GM12878 (cell line): ENCODE measurements around the gene ANKRD24.
"Not testable (repeated sequence)": the region's sequence is repeated elsewhere in the genome, so short reads cannot be mapped to it uniquely, and the experiment has no call there.

Source experiments
- CREM ChIP-seq: IDR thresholded peaks from 2 replicates; pipeline ENCODE4 v1.6.1; 2014; ENCODE audit warnings: antibody characterized with exemption, low read depth
- E4F1 ChIP-seq: fragments of 450-650 bp; IDR thresholded peaks from 2 replicates; pipeline ENCODE4 v1.6.1; 2018; ENCODE audit warnings: borderline replicate concordance, mild to moderate bottlenecking; ENCODE audit not compliant: partially characterized antibody
- EP300 ChIP-seq, 2 experiments: fragments of 150-350 bp in 1 of 2; IDR thresholded peaks; 2 replicates each; pipeline ENCODE4 v1.6.1; 2011 to 2012; ENCODE audit warnings: low read depth in 2 of 2, low read length in 2 of 2, borderline replicate concordance in 1 of 2, improper control_type of control experiment in 1 of 2, inconsistent platforms in 1 of 2; ENCODE audit not compliant: control insufficient read depth in 1 of 2
- FOXM1 ChIP-seq: IDR thresholded peaks from 2 replicates; pipeline ENCODE4 v1.6.1; 2012; ENCODE audit warnings: low read depth, mild to moderate bottlenecking, inconsistent platforms, low read length, moderate library complexity
- MLLT1 ChIP-seq: fragments of 450-650 bp; IDR thresholded peaks from 2 replicates; pipeline ENCODE4 v1.6.1; 2016; ENCODE audit warnings: mild to moderate bottlenecking
- NBN ChIP-seq: fragments of 450-650 bp; IDR thresholded peaks from 2 replicates; pipeline ENCODE4 v1.6.1; 2016
- NFIC ChIP-seq: IDR thresholded peaks from 2 replicates; pipeline ENCODE4 v1.6.1; 2012; ENCODE audit warnings: low read depth, mild to moderate bottlenecking, inconsistent platforms, low read length, moderate library complexity
- PML ChIP-seq: IDR thresholded peaks from 2 replicates; pipeline ENCODE4 v1.6.1; 2012; ENCODE audit warnings: low read length, inconsistent platforms
- POLR2A ChIP-seq: IDR thresholded peaks from 2 replicates; pipeline ENCODE4 v1.6.1; 2011; ENCODE audit warnings: low read depth, mild to moderate bottlenecking, low read length
- REST ChIP-seq: IDR thresholded peaks from 2 replicates; pipeline ENCODE4 v1.6.1; 2012; ENCODE audit warnings: mild to moderate bottlenecking, low read depth, low read length
- RUNX3 ChIP-seq: IDR thresholded peaks from 2 replicates; pipeline ENCODE4 v1.6.1; 2012; ENCODE audit warnings: low read length, inconsistent platforms
- SUZ12 ChIP-seq: fragments of 200-600 bp; sonication (generic); IDR thresholded peaks from one replicate; pipeline ENCODE4 v1.6.1; 2018; ENCODE audit warnings: antibody characterized with exemption, mild to moderate bottlenecking; ENCODE audit not compliant: unreplicated experiment
- YY1 ChIP-seq: IDR thresholded peaks from 2 replicates; pipeline ENCODE4 v1.6.1; 2011; ENCODE audit warnings: low read depth, mild to moderate bottlenecking, low read length
- TF ChIP-seq, protein P1 (sequence below), 3 experiments: IDR thresholded peaks in 2 of 3; conservative IDR thresholded peaks in 1 of 3; 2 replicates each; pipeline ENCODE4 v1.5.1; 2011; ENCODE audit warnings: low read depth in 3 of 3, low read length in 3 of 3, mild to moderate bottlenecking in 3 of 3, control low read depth in 2 of 3, moderate library complexity in 2 of 3, inconsistent platforms in 1 of 3, mixed read lengths in 1 of 3; ENCODE audit not compliant: control insufficient read depth in 2 of 3, insufficient read depth in 1 of 3; ENCODE audit errors: extremely low read depth in 1 of 3

DNA sequence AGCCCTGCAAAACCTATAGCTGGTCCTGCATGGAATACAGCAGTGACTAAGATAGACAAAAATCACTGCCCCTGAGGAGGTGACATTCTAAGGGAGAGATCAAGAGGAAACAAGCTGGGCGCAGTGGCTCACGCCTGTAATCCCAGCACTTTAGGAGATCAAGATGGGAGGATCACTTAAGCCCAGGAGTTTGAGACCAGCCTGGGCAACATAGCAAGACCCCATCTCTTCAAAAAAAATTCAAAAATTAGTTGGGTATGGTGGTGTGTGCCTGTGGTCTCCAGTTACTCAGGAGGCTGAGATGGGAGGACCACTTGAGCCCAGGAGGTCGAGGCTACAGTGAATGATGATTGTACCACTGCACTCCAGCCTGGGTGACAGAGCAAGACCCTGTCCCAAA lies 10.0 kb downstream of the ANKRD24 start:
- not testable (repeated sequence) for TF ChIP-seq POLR2A; FOXM1; NFIC; NBN; EP300 (IDR thresholded peaks at IDR 0.05; ENCODE audit: borderline replicate concordance in 1 of 2, control insufficient read depth in 1 of 2, low read depth in 2 of 2, low read length in 2 of 2); REST; CREM; E4F1; RUNX3; YY1; PML; MLLT1; SUZ12
- TF ChIP-seq, protein P1, sequence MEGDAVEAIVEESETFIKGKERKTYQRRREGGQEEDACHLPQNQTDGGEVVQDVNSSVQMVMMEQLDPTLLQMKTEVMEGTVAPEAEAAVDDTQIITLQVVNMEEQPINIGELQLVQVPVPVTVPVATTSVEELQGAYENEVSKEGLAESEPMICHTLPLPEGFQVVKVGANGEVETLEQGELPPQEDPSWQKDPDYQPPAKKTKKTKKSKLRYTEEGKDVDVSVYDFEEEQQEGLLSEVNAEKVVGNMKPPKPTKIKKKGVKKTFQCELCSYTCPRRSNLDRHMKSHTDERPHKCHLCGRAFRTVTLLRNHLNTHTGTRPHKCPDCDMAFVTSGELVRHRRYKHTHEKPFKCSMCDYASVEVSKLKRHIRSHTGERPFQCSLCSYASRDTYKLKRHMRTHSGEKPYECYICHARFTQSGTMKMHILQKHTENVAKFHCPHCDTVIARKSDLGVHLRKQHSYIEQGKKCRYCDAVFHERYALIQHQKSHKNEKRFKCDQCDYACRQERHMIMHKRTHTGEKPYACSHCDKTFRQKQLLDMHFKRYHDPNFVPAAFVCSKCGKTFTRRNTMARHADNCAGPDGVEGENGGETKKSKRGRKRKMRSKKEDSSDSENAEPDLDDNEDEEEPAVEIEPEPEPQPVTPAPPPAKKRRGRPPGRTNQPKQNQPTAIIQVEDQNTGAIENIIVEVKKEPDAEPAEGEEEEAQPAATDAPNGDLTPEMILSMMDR (IDR thresholded peaks at IDR 0.05 in 2 of 3, conservative IDR thresholded peaks at IDR 0.05 in 1 of 3; ENCODE audit: control insufficient read depth in 2 of 3, extremely low read depth in 1 of 3, insufficient read depth in 1 of 3, low read depth in 3 of 3, low read length in 3 of 3): not testable (repeated sequence)
